A549 (cell line): ENCODE data around the gene TPSAB1.

Experiments used
- CEBPB ChIP-seq, 2 experiments: fragments of >200 bp in 1 of 2; sonication (Bioruptor Twin) in 1 of 2; formaldehyde crosslinking in 1 of 2; IDR thresholded peaks; 2 replicates each; pipeline ENCODE4 v1.6.1; 2012 to 2016
- CTCF ChIP-seq: fragments of >200 bp; sonication (Bioruptor Twin); formaldehyde crosslinking; IDR thresholded peaks from 3 replicates; pipeline ENCODE4 v1.5.1; 2016
- EP300 ChIP-seq, 2 experiments: fragments of >200 bp; sonication (Bioruptor Twin); formaldehyde crosslinking; IDR thresholded peaks; 2 replicates in 1 of 2; 3 replicates in 1 of 2; pipeline ENCODE4 v1.6.1; 2016 to 2017
- ESRRA ChIP-seq: fragments of 150-350 bp; IDR thresholded peaks from 2 replicates; pipeline ENCODE4 v1.6.1; 2014; ENCODE audit warnings: mild to moderate bottlenecking, low read length, borderline replicate concordance
- HMGXB4 ChIP-seq: fragments of 250-450 bp; sonication (Bioruptor Pico); IDR thresholded peaks from 2 replicates; pipeline ENCODE4 v1.5.0; 2021; ENCODE audit warnings: mild to moderate bottlenecking, moderate library complexity, borderline replicate concordance
- MAX ChIP-seq: IDR thresholded peaks from 2 replicates; pipeline ENCODE4 v1.6.1; 2012
- PBX3 ChIP-seq: IDR thresholded peaks from 2 replicates; pipeline ENCODE4 v1.6.1; 2012
- POLR2A ChIP-seq: IDR thresholded peaks from 2 replicates; pipeline ENCODE4 v1.6.1; 2012; ENCODE audit warnings: mild to moderate bottlenecking, low read length
- POLR2AphosphoS2 ChIP-seq: conservative IDR thresholded peaks from 2 replicates; pipeline ENCODE4 v1.6.1; 2012; ENCODE audit warnings: low read length, improper control_type of control experiment, inconsistent platforms
- REST ChIP-seq: fragments of 200-600 bp; sonication (generic); IDR thresholded peaks from 2 replicates; pipeline ENCODE4 v1.6.1; 2016; ENCODE audit warnings: antibody characterized with exemption, mild to moderate bottlenecking, moderate library complexity
- RNF2 ChIP-seq: fragments of 200-600 bp; sonication (generic); IDR thresholded peaks from 2 replicates; pipeline ENCODE4 v1.6.1; 2016; ENCODE audit warnings: low read depth, mild to moderate bottlenecking, antibody characterized with exemption, moderate library complexity, borderline replicate concordance
- SMC3 ChIP-seq: fragments of >200 bp; sonication (Bioruptor Twin); formaldehyde crosslinking; IDR thresholded peaks from 3 replicates; pipeline ENCODE4 v1.6.1; 2018; ENCODE audit warnings: inconsistent platforms
- USF2 ChIP-seq: fragments of 450-650 bp; IDR thresholded peaks from 2 replicates; pipeline ENCODE4 v1.6.1; 2014; ENCODE audit warnings: antibody characterized with exemption
- ZC3H11A ChIP-seq: fragments of 450-650 bp; IDR thresholded peaks from 2 replicates; pipeline ENCODE4 v1.6.1; 2014; ENCODE audit warnings: antibody characterized with exemption, mild to moderate bottlenecking

GRCh38 chr16:1215574-1216295 lies 24.8 kb upstream of the TPSAB1 start:
- TF ChIP-seq MAX = no peak
- TF ChIP-seq CTCF = no peak
- TF ChIP-seq ZC3H11A = no peak
- TF ChIP-seq PBX3 = no peak
- no peak for TF ChIP-seq RNF2
- no peak for TF ChIP-seq POLR2A
- no peak for TF ChIP-seq USF2
- TF ChIP-seq ESRRA = no peak
- TF ChIP-seq SMC3 = no peak
- no peak for TF ChIP-seq HMGXB4 (CRISPR knock-in tag)
- no peak for TF ChIP-seq EP300 (IDR thresholded peaks at IDR 0.05)
- TF ChIP-seq CEBPB (IDR thresholded peaks at IDR 0.05) = no peak
- TF ChIP-seq REST = no peak
- no peak for TF ChIP-seq POLR2AphosphoS2
